Panc1 (cell line): ENCODE data around the gene RASGRF2.

Experiments used
- CTCF ChIP-seq: fragments of 450-650 bp; IDR thresholded peaks from 2 replicates; pipeline ENCODE4 v1.5.1; 2017; ENCODE audit warnings: mild to moderate bottlenecking
- POLR2AphosphoS5 ChIP-seq: IDR thresholded peaks from 2 replicates; pipeline ENCODE4 v1.6.1; 2012; ENCODE audit warnings: mild to moderate bottlenecking, low read depth, low read length, moderate library complexity
- REST ChIP-seq, 2 experiments: IDR thresholded peaks; 2 replicates each; pipeline ENCODE4 v1.6.1; 2011 to 2012; ENCODE audit warnings: low read depth in 2 of 2, control low read depth in 1 of 2, low read length in 1 of 2, mild to moderate bottlenecking in 1 of 2, moderate library complexity in 1 of 2; ENCODE audit not compliant: insufficient read depth in 1 of 2
- TCF7L2 ChIP-seq: IDR thresholded peaks from 2 replicates; pipeline ENCODE4 v1.6.1; 2011; ENCODE audit warnings: mild to moderate bottlenecking, low read depth, low read length, inconsistent platforms

- TF ChIP-seq CTCF (no peak), TCF7L2 (no peak), POLR2AphosphoS5 (no peak), REST (IDR thresholded peaks at IDR 0.05; ENCODE audit: insufficient read depth in 1 of 2, low read depth in 2 of 2, low read length in 1 of 2) (no peak)
These were observed 273.0 kb downstream of the RASGRF2 start, which contains the start of gene CKMT2 for GRCh38 chr5:81233080-81233634.
